ENCODE measurements around the gene SMC5. TPM values are rescaled to one million over a fixed set of nuclear protein-coding genes. Genes with fewer than 3 reads are reported as not detected.

Gene SMC5
- total and polyA plus RNA-seq, 12 donors: 6.9 to 16.4 (median 12.5) TPM

DNA sequence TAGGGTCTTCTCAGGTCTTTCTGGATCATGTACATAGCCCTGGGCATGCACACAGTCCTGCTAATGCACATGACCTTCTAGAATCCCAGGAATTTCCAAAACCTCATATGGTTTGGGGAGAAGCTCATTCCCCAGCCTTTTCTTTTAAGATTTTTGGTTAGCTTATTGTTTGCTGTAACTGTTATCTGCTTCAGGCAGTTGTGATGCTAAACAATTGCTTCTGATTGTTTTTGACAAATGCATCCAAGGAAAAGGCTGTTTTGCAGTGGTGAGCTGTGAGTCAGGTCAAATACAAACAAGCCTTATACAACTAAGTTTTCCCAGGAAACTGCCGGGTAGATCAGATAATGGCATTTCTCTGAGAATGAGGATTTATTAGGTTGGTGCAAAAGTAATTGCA is 32.7 kb downstream of the SMC5 start:
- H3K27ac ChIP-seq: no peak overlapping the region
- H3K4me1 ChIP-seq: no peaks in the 10 kb centered on the region
- H3K27me3 ChIP-seq: no peaks in the 10 kb centered on the region
- TF ChIP-seq, protein P1, sequence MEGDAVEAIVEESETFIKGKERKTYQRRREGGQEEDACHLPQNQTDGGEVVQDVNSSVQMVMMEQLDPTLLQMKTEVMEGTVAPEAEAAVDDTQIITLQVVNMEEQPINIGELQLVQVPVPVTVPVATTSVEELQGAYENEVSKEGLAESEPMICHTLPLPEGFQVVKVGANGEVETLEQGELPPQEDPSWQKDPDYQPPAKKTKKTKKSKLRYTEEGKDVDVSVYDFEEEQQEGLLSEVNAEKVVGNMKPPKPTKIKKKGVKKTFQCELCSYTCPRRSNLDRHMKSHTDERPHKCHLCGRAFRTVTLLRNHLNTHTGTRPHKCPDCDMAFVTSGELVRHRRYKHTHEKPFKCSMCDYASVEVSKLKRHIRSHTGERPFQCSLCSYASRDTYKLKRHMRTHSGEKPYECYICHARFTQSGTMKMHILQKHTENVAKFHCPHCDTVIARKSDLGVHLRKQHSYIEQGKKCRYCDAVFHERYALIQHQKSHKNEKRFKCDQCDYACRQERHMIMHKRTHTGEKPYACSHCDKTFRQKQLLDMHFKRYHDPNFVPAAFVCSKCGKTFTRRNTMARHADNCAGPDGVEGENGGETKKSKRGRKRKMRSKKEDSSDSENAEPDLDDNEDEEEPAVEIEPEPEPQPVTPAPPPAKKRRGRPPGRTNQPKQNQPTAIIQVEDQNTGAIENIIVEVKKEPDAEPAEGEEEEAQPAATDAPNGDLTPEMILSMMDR (IDR thresholded peaks at IDR 0.05): no peak
- WGBS, 2 donors: 94% methylated on average over 1 of the region's 1 CpG
- no peak overlapping the region for H3K4me3 ChIP-seq
- no peak for ATAC-seq
- peaks cover 0 to 20% (median 12%) of the 10 kb centered on the region in 11 donors for H3K9me3 ChIP-seq
- intact Hi-C loops (cut with DNase I): no loop called here
- DNase-seq: no peak
- H3K36me3 ChIP-seq: peaks cover 0 to 71% (median 13%) of the 10 kb centered on the region in 9 donors

DNA sequence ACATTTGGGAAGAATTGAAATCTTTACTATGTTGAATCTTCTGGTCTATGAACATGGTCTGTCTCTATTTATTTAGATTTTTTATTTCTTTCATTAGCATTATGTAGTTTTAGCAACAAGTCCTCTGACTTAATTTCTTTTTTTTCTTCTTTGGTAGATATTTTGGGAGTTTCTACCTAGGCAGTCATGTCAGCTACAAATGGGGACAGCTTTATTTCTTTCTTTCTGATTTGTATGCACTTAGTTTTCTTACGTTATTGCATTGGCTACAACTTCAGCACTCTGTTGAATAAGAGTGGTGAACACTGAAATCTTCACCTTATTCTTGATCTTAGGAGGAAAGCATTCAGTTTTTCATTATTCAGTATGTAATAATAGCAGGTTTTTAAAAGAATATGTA is 33.5 kb downstream of the SMC5 start:
- Histone ChIP-seq H3K4me1 (no peaks in the 10 kb centered on the region), H3K9me3 (peaks cover 0 to 20% (median 12%) of the 10 kb centered on the region in 11 donors), H3K4me3 (no peak overlapping the region), H3K27me3 (no peaks in the 10 kb centered on the region), H3K27ac (no peak overlapping the region), H3K36me3 (peaks cover 0 to 71% (median 13%) of the 10 kb centered on the region in 9 donors)
- intact Hi-C loops (cut with DNase I): no loop called here
- ATAC-seq: no peak
- TF ChIP-seq, protein P1 (IDR thresholded peaks at IDR 0.05): no peak
- no peak for DNase-seq
- WGBS, 2 donors: 98 to 100% methylated on average over 1 of the region's 1 CpG

DNA sequence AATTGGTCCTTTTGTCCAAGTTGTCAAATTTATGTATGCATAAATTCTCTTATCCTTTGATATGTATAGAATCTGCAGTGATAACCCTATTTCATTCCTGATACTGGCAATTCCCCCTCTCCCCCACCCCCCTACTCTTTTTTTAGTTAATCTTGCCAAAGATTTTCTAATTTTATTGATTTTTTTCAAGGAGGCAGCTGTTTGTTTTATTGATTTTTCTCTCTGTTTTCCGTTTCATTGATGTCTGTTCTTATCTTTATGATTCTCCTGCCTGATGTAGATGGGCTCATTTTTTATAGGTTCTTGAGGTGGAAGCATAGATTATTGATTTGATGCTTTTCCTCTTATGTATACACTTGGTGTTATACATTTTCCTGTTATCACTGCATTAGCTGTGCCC is 34.4 kb downstream of the SMC5 start:
- DNase-seq: no peak
- no peak for ATAC-seq
- Histone ChIP-seq H3K27ac (no peak overlapping the region), H3K36me3 (peaks cover 0 to 71% (median 13%) of the 10 kb centered on the region in 9 donors), H3K9me3 (peaks cover 0 to 20% (median 12%) of the 10 kb centered on the region in 11 donors), H3K4me3 (no peak overlapping the region), H3K4me1 (no peaks in the 10 kb centered on the region), H3K27me3 (no peaks in the 10 kb centered on the region)
- TF ChIP-seq, protein P1 (IDR thresholded peaks at IDR 0.05): no peak
- intact Hi-C loops (cut with DNase I): no loop called here
- 95 to 97% methylated on average over 1 of the region's 1 CpG for WGBS, 2 donors

DNA sequence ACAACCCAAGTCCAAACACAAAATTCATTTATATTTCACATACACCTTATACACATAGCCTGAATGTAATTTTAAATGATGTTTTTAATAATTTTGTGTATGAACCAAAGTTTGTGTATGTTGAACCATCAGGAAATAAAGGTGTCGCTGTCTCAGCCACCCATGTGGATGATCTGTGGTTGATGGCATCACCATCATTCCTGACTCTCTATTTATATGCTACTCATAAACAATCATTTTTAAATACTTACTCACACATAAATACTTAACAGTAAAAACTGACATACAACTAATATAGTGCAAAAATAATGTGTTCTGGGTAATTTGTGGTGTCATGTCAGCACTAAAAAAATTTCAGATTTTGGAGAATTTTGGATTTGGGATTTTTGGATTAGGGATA is 38.4 kb downstream of the SMC5 start:
- intact Hi-C loops (cut with DNase I): loop anchor here in 1 of 10 donors (5.0 kb wide), 1 partner anchor 155 kb away; no protein-coding TSS in a partner anchor
- ATAC-seq: no peak
- H3K27ac ChIP-seq: no peak overlapping the region
- H3K9me3 ChIP-seq: peaks cover 0 to 9% (median 5%) of the 10 kb centered on the region in 11 donors
- no peaks in the 10 kb centered on the region for H3K4me1 ChIP-seq
- TF ChIP-seq, protein P1 (IDR thresholded peaks at IDR 0.05): no peak
- no peak overlapping the region for H3K4me3 ChIP-seq
- DNase-seq: no peak
- no peaks in the 10 kb centered on the region for H3K27me3 ChIP-seq
- WGBS, 2 donors: 94 to 97% methylated on average over 1 of the region's 1 CpG
- peaks cover 0 to 72% (median 32%) of the 10 kb centered on the region in 9 donors for H3K36me3 ChIP-seq

All from heart right ventricle (tissue), 16 donors.